Activated CD8-positive, alpha-beta memory T cell treated with anti-CD3 and anti-CD28 coated beads, Interleukin-2, amount 10 ng/mL, durations not matched to agents 7 days and 5 days (primary cell): ENCODE data around the gene PIAS4. TPM values are rescaled to one million over a fixed set of nuclear protein-coding genes. Genes with fewer than 3 reads are reported as not detected.

Source experiments
- ATAC-seq: fragments of 150-1000 bp; cut with Tn5 transposase; one replicate; pipeline ENCODE4 v1.10.0; 2021; ENCODE audit warnings: moderate library complexity
- CTCF ChIA-PET: fragments of 350-600 bp; sonication (Branson Sonifier 250); formaldehyde crosslinking; loops from one replicate; lab custom pipeline; 2021; ENCODE audit warnings: antibody characterized with exemption; lab: Charles Lee
- DNase-seq: peaks from one replicate; pipeline ENCODE4 v3.0.0-alpha.2; 2020
- H3K27ac Mint-ChIP-seq: one replicate; pipeline ENCODE4 v1.8.0; 2021; ENCODE audit warnings: mild to moderate bottlenecking, mixed read lengths
- H3K27me3 Mint-ChIP-seq: one replicate; pipeline ENCODE4 v1.8.0; 2021; ENCODE audit warnings: mixed read lengths
- H3K36me3 Mint-ChIP-seq: one replicate; pipeline ENCODE4 v1.8.0; 2021; ENCODE audit warnings: mild to moderate bottlenecking, mixed read lengths
- H3K4me1 Mint-ChIP-seq: one replicate; pipeline ENCODE4 v1.8.0; 2021; ENCODE audit warnings: mixed read lengths
- H3K4me3 Mint-ChIP-seq: one replicate; pipeline ENCODE4 v1.8.0; 2021; ENCODE audit warnings: mild to moderate bottlenecking, moderate library complexity, mixed read lengths
- H3K9me3 Mint-ChIP-seq: one replicate; pipeline ENCODE4 v1.8.0; 2022; ENCODE audit warnings: low read depth, mixed read lengths
- microRNA-seq: library from miRNA; unstranded; fragments of <30 nt; microRNA quantifications from one replicate; pipeline ENCODE4 v1.2.0, GENCODE V29; 2022
- total RNA-seq, 2 experiments: library from RNA; stranded (reverse); gene quantifications; one replicate each; pipeline ENCODE4 v1.2.3, GENCODE V29; 2021

PIAS4 gene
- total RNA-seq, 2 experiments from 2014 or later: 34.0 to 39.4 TPM

DNA sequence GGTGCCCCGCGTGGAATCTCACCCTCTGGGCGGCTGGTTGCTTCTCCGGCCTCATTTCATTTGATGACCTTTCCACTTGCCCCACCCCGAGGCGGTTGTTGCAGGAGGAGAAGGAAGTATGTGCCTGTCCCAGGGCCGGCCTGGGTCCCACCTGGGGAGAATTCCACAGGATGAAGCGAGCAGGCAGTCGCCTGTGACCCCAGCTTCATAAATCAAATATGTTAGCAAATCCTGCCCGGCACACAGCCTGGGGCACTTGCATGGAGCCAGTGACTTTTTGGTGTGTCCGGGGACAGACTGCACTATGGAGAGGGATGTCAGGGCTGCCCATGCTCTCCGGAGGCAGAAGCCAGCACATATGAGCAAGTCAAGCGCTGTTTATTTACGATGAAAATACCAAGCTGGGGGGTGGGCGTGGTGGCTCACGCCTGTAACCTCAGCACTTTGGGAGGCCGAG lies 78.9 kb downstream of the PIAS4 start:
- Mint-ChIP-seq H3K4me1 (peaks cover 74% of the 10 kb centered on the region), H3K27me3 (no peaks in the 10 kb centered on the region), H3K9me3 (no peaks in the 10 kb centered on the region), H3K36me3 (peaks cover 6% of the 10 kb centered on the region), H3K4me3 (no peak overlapping the region), H3K27ac (peak overlapping the region; percentile 76)
- ATAC-seq: no peak
- no peak for DNase-seq
- CTCF ChIA-PET: interaction anchor here (1.2 to 2.0 kb wide), 6 partner anchors 9 to 101 kb away, joined by 3 to 9 read pairs (median 4); partner anchors contain the start of gene EEF2

DNA sequence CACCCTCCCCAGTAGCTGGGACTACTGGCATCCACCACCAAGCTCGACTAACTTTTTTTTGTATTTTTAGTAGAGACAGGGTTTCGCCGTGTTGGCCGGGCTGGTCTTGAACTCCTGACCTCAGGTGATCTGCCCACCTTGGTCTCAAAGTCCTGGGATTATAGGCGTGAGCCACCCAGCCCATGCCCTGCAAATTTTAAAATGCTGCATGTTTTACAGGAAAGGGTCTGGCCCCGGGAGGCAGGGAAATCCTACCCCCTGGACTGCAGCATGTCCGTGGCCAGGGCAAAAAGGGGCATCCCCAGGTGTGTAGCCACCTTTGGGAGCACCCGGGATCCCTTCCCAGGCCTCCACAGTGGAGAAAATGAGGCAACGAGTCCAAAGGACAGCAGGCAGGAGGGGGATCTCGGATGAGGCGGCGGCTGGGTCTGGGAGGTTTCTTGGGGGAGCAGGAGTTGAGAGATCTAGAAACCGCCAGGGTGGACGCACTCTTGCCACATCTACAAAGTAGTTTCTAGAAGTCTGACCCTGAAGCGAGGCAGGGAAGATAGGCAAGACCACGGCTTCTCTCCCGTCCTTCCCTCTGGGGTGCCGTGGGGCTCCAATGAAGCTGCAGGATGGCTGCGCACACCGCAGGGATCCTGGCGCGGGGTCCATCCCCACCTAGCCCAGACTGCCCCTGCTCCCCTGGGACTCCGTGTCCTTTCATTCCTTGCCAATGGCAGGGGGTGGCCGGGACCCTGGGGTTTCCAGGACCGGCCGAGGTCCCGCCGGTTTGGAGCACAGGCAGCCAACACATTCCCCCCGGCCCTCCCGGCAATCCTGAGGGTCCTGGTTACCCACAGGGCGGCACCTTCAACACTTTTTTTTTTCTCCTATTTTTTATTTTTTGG lies 80.5 kb downstream of the PIAS4 start:
- CTCF ChIA-PET: interaction anchor here (0.7 to 2.7 kb wide), 12 partner anchors 10 to 722 kb away, joined by 3 to 30 read pairs (median 6); partner anchors contain the start of gene ZBTB7A
- Mint-ChIP-seq H3K27me3 (no peaks in the 10 kb centered on the region), H3K9me3 (no peaks in the 10 kb centered on the region), H3K27ac (peak overlapping the region; percentile 92), H3K4me1 (peaks cover 67% of the 10 kb centered on the region), H3K4me3 (peak overlapping the region; percentile 62), H3K36me3 (peaks cover 6% of the 10 kb centered on the region)
- no peak for DNase-seq
- ATAC-seq: no peak

DNA sequence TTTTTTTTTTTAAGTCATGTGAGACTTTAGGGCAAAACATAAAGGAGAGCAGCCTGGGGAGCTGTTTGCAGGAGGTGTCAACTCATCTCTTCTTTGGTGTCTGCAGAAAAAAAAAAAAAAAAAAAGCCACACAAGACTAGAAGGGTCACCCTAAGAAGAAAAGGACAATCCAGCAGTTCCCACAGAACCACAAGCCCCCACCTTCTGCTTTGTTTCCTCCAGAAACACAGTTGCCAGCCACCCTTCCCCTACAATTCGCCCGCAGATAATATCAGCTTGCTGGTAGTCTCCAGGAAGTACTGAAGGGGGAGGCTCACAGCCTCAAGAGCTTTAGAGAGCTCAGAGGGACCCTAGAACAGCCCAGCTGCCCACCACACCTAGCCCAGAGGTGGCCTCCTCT lies 81.4 kb downstream of the PIAS4 start:
- H3K9me3 Mint-ChIP-seq: no peaks in the 10 kb centered on the region
- peak overlapping the region; percentile 92 for H3K27ac Mint-ChIP-seq
- H3K4me1 Mint-ChIP-seq: peaks cover 62% of the 10 kb centered on the region
- CTCF ChIA-PET: interaction anchor here (0.8 to 2.7 kb wide), 13 partner anchors 11 to 721 kb away, joined by 3 to 30 read pairs (median 5); partner anchors contain the start of gene ZBTB7A
- peaks cover 14% of the 10 kb centered on the region for H3K36me3 Mint-ChIP-seq
- H3K27me3 Mint-ChIP-seq: no peaks in the 10 kb centered on the region
- H3K4me3 Mint-ChIP-seq: peak overlapping the region; percentile 62
- DNase-seq (peak; percentile 96), ATAC-seq (peak; percentile 80)

Small RNAs within 50 kb of the gene (microRNA-seq; reads per million reads assigned to microRNA genes)
- gene MIR637: not detected

Other genes starting within 250 kb of the PIAS4 start
- 10 to 100 TPM; 50.3 to 65.5 TPM for gene APBA3, start 246.0 kb upstream of the PIAS4 start, total RNA-seq
- gene MRPL54, start 245.1 kb upstream of the PIAS4 start, total RNA-seq: 10 to 100 TPM; 74.0 to 89.8 TPM
- gene RAX2, start 235.5 kb upstream of the PIAS4 start, total RNA-seq: not detected
- gene MATK, start 221.4 kb upstream of the PIAS4 start, total RNA-seq: 10 to 100 TPM; 26.8 to 30.8 TPM
- under 1 TPM; 0.26 TPM for gene ZFR2, start 138.7 kb upstream of the PIAS4 start, total RNA-seq
- not detected for gene ATCAY, start 127.1 kb upstream of the PIAS4 start, total RNA-seq
- not detected for gene NMRK2, start 74.7 kb upstream of the PIAS4 start, total RNA-seq
- gene DAPK3, start 36.6 kb upstream of the PIAS4 start, total RNA-seq: 10 to 100 TPM; 49.3 to 53.0 TPM
- 1,000 to 10,000 TPM; 1,382 to 1,952 TPM for gene EEF2, start 22.3 kb upstream of the PIAS4 start, total RNA-seq
- gene ZBTB7A, start 59.2 kb downstream of the PIAS4 start, total RNA-seq: 10 to 100 TPM; 67.4 to 72.6 TPM
- gene MAP2K2, start 116.4 kb downstream of the PIAS4 start, total RNA-seq: 100 to 1,000 TPM; 201 to 238 TPM
- under 1 TPM in 1 of 2 experiments, not detected in 1; 0.75 TPM for gene CREB3L3, start 145.9 kb downstream of the PIAS4 start, total RNA-seq
- gene SIRT6, start 174.8 kb downstream of the PIAS4 start, total RNA-seq: 10 to 100 TPM; 37.5 to 37.8 TPM
- 1 to 10 TPM in 1 of 2 experiments, under 1 TPM in 1; 0.82 to 1.4 TPM for gene ANKRD24, start 175.0 kb downstream of the PIAS4 start, total RNA-seq
- gene EBI3, start 221.8 kb downstream of the PIAS4 start, total RNA-seq: 10 to 100 TPM in 1 of 2 experiments, 1 to 10 TPM in 1; 2.6 to 14.7 TPM
- 10 to 100 TPM; 26.8 to 32.1 TPM for gene YJU2, start 239.3 kb downstream of the PIAS4 start, total RNA-seq